UCSD-AML1 (cell line): ENCODE data around the gene ADA.
"Not testable (repeated sequence)": the region's sequence is repeated elsewhere in the genome, so short reads cannot be mapped to it uniquely, and the experiment has no call there.

Source experiments
- DNase-seq: peaks from one replicate; lab custom pipeline; 2025; ENCODE audit not compliant: unreplicated experiment; lab: John Stamatoyannopoulos, UW

ADA gene

GRCh38 chr20:44651684-44652423 is at the start of gene ADA:
Gene ADA (minus strand): TSS chr20:44651699. CDS start chr20:44651607, 92 bp downstream.
- peak; percentile 73 for DNase-seq

GRCh38 chr20:44700306-44700705 is 48.8 kb upstream of the ADA start:
- no peak for DNase-seq

- DNase-seq = no peak
Observed at GRCh38 chr20:44698351-44698750, 46.9 kb upstream of the ADA start.

GRCh38 chr20:44697041-44697440 is 45.5 kb upstream of the ADA start:
- not testable (repeated sequence) for DNase-seq

GRCh38 chr20:44696315-44696714 is 44.8 kb upstream of the ADA start:
- DNase-seq = no peak

- DNase-seq = no peak
Observed at GRCh38 chr20:44695674-44696300, 44.3 kb upstream of the ADA start.

GRCh38 chr20:44695295-44695673 is 43.8 kb upstream of the ADA start:
- DNase-seq = no peak

- DNase-seq = no peak
Observed at GRCh38 chr20:44694159-44694558, 42.7 kb upstream of the ADA start.

- DNase-seq = no peak
Observed at GRCh38 chr20:44693627-44694026, 42.1 kb upstream of the ADA start.

GRCh38 chr20:44692932-44693480 is 41.5 kb upstream of the ADA start:
- no peak for DNase-seq

- no peak for DNase-seq
Observed at GRCh38 chr20:44691424-44692423, 40.2 kb upstream of the ADA start.

GRCh38 chr20:44690781-44691423 is 39.4 kb upstream of the ADA start:
- no peak for DNase-seq

- DNase-seq = no peak
Observed at GRCh38 chr20:44689809-44690208, 38.3 kb upstream of the ADA start.

- DNase-seq = no peak
Observed at GRCh38 chr20:44688053-44688625, 36.6 kb upstream of the ADA start.

- DNase-seq = no peak
Observed at GRCh38 chr20:44686934-44687333, 35.4 kb upstream of the ADA start.

GRCh38 chr20:44684047-44684967 is 32.8 kb upstream of the ADA start:
- no peak for DNase-seq

GRCh38 chr20:44683263-44684046 is 32.0 kb upstream of the ADA start:
- peak; percentile 44 for DNase-seq

- no peak for DNase-seq
Observed at GRCh38 chr20:44681796-44682566, 30.5 kb upstream of the ADA start.
